ENCODE results near the gene EXOG. TPM values are rescaled to one million over a fixed set of nuclear protein-coding genes. Genes with fewer than 3 reads are reported as not detected.

The EXOG gene
- total and polyA plus RNA-seq, 2 of the 13 experiments (the other 11 are each of a cell fraction or from before 2014, with no cell fraction given), result 5.5 to 9.5 TPM

DNA sequence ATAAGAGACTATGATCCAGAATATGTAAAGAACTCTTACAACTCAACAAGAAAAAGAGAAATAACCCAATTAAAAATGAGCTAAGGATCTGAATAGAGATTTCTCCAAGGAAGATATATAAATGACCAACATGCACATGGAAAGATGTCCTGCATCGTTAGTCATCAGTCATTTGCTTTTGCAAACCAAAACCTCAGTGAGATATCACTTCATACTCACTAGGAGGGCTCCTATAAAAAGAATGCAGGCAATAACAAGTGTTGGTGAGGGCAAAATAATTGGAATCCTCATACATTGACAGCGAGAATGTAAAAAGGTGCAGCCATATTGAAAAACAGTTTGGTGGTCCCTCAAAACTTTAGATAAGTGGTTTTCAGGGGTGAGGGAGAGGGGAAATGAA is 56.9 kb downstream of the EXOG start:
- DNase-seq (ENCODE audit: low spot score), result no peak
- FAIRE-seq, result no peak
- H3K79me2 ChIP-seq (ENCODE audit: insufficient read depth, low read length), result no peaks in the 10 kb centered on the region
- ChIA-PET CTCF (ENCODE audit: low intra/inter-chr PET ratio, low total read pairs) (no interaction called here), POLR2A (no interaction called here)
- no peak overlapping the region for H3K27ac ChIP-seq (ENCODE audit: extremely low read length, insufficient read depth, low read length)
- H3K4me1 ChIP-seq (ENCODE audit: insufficient read depth, low read length), result no peaks in the 10 kb centered on the region
- no peak overlapping the region for H2AFZ ChIP-seq (ENCODE audit: low read length)
- in situ Hi-C loops (cut with HindIII; ENCODE audit: extremely low pct_ligation_motif_present, low pct_unique_long_range_greater_than_20kb) (no loop called here), intact Hi-C loops (cut with micrococcal nuclease; ENCODE audit: unreplicated experiment) (no loop called here)
- no peak overlapping the region for H3K9ac ChIP-seq (ENCODE audit: insufficient read depth, low read depth, low read length)
- peaks cover 2 to 39% of the 10 kb centered on the region in 2 experiments; a peak in 4 of 5 replicates for H3K27me3 ChIP-seq (ENCODE audit: control insufficient read depth in 1 of 2, insufficient read depth in 2 of 2, low read length in 2 of 2)
- H3K36me3 ChIP-seq (replicated peaks in 1 of 2; ENCODE audit: control insufficient read depth in 1 of 2, insufficient read depth in 2 of 2, low read length in 2 of 2), result no peaks in the 10 kb centered on the region
- H4K20me1 ChIP-seq (ENCODE audit: insufficient read depth, low read length), result no peaks in the 10 kb centered on the region
- BruUV-seq (replicated peaks), result no TSS peak
- 14% methylated on average over 2 of the region's 2 CpGs for WGBS (ENCODE audit: low lambda C conversion rate)
- H3K9me3 ChIP-seq (ENCODE audit: low read length), result no peaks in the 10 kb centered on the region
- ATAC-seq, result no peak
- no peak overlapping the region for H3K4me3 ChIP-seq (replicated peaks in 1 of 3; ENCODE audit: insufficient read depth in 1 of 3, low read depth in 2 of 3, low read length in 3 of 3)
- no peak overlapping the region for H3K4me2 ChIP-seq (ENCODE audit: low read depth, low read length)
- TF ChIP-seq, protein P1, sequence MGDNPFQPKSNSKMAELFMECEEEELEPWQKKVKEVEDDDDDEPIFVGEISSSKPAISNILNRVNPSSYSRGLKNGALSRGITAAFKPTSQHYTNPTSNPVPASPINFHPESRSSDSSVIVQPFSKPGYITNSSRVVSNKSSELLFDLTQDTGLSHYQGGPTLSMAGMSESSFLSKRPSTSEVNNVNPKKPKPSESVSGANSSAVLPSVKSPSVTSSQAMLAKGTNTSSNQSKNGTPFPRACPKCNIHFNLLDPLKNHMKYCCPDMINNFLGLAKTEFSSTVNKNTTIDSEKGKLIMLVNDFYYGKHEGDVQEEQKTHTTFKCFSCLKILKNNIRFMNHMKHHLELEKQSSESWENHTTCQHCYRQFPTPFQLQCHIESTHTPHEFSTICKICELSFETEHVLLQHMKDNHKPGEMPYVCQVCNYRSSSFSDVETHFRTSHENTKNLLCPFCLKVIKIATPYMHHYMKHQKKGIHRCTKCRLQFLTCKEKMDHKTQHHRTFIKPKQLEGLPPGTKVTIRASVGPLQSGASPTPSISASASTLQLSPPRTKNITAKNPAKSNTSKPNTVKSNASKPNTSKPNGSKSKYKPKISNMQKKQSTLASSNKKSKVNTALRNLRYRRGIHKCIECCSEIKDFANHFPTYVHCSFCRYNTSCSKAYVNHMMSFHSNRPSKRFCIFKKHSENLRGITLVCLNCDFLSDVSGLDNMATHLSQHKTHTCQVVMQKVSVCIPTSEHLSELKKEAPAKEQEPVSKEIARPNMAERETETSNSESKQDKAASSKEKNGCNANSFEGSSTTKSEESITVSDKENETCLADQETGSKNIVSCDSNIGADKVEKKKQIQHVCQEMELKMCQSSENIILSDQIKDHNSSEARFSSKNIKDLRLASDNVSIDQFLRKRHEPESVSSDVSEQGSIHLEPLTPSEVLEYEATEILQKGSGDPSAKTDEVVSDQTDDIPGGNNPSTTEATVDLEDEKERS (CRISPR knock-in tag; IDR thresholded peaks at IDR 0.05), result no peak
- no peak for TF ChIP-seq STAG1 (CRISPR knock-in tag; IDR thresholded peaks at IDR 0.05)
- TF ChIP-seq REXO4 (CRISPR knock-in tag; IDR thresholded peaks at IDR 0.05; ENCODE audit: borderline replicate concordance), result no peak
- no peak for TF ChIP-seq TOPORS (CRISPR knock-in tag; IDR thresholded peaks at IDR 0.05)
- TF ChIP-seq MED8 (CRISPR knock-in tag; IDR thresholded peaks at IDR 0.05; ENCODE audit: insufficient replicate concordance), result no peak
- no peak for TF ChIP-seq SRY (CRISPR knock-in tag; IDR thresholded peaks at IDR 0.05)
- TF ChIP-seq, protein P2, sequence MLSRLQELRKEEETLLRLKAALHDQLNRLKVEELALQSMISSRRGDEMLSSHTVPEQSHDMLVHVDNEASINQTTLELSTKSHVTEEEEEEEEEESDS (CRISPR knock-in tag; IDR thresholded peaks at IDR 0.05; ENCODE audit: borderline replicate concordance), result no peak
- TF ChIP-seq, protein P3, sequence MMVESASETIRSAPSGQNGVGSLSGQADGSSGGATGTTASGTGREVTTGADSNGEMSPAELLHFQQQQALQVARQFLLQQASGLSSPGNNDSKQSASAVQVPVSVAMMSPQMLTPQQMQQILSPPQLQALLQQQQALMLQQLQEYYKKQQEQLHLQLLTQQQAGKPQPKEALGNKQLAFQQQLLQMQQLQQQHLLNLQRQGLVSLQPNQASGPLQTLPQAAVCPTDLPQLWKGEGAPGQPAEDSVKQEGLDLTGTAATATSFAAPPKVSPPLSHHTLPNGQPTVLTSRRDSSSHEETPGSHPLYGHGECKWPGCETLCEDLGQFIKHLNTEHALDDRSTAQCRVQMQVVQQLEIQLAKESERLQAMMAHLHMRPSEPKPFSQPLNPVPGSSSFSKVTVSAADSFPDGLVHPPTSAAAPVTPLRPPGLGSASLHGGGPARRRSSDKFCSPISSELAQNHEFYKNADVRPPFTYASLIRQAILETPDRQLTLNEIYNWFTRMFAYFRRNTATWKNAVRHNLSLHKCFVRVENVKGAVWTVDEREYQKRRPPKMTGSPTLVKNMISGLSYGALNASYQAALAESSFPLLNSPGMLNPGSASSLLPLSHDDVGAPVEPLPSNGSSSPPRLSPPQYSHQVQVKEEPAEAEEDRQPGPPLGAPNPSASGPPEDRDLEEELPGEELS (CRISPR knock-in tag; IDR thresholded peaks at IDR 0.05), result no peak
- TF ChIP-seq HHEX (CRISPR knock-in tag; IDR thresholded peaks at IDR 0.05), result no peak
- no peak for TF ChIP-seq SMYD3 (CRISPR knock-in tag; IDR thresholded peaks at IDR 0.05)
- no peak for TF ChIP-seq ZNF333 (CRISPR knock-in tag; IDR thresholded peaks at IDR 0.05; ENCODE audit: borderline replicate concordance)
- no peak for TF ChIP-seq ATAD3A (CRISPR knock-in tag; IDR thresholded peaks at IDR 0.05)
- TF ChIP-seq, protein P4, sequence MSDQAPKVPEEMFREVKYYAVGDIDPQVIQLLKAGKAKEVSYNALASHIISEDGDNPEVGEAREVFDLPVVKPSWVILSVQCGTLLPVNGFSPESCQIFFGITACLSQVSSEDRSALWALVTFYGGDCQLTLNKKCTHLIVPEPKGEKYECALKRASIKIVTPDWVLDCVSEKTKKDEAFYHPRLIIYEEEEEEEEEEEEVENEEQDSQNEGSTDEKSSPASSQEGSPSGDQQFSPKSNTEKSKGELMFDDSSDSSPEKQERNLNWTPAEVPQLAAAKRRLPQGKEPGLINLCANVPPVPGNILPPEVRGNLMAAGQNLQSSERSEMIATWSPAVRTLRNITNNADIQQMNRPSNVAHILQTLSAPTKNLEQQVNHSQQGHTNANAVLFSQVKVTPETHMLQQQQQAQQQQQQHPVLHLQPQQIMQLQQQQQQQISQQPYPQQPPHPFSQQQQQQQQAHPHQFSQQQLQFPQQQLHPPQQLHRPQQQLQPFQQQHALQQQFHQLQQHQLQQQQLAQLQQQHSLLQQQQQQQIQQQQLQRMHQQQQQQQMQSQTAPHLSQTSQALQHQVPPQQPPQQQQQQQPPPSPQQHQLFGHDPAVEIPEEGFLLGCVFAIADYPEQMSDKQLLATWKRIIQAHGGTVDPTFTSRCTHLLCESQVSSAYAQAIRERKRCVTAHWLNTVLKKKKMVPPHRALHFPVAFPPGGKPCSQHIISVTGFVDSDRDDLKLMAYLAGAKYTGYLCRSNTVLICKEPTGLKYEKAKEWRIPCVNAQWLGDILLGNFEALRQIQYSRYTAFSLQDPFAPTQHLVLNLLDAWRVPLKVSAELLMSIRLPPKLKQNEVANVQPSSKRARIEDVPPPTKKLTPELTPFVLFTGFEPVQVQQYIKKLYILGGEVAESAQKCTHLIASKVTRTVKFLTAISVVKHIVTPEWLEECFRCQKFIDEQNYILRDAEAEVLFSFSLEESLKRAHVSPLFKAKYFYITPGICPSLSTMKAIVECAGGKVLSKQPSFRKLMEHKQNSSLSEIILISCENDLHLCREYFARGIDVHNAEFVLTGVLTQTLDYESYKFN (CRISPR knock-in tag; conservative IDR thresholded peaks at IDR 0.05), result no peak
